ENCODE measurements around the gene RBM34.

The RBM34 gene

GRCh38 chr1:235151033-235151432 lies 10.0 kb downstream of the RBM34 start:
- no peak for DNase-seq

- no peak for DNase-seq
Observed at GRCh38 chr1:235149824-235150223, 11.2 kb downstream of the RBM34 start.

- DNase-seq, result no peak
Observed at GRCh38 chr1:235147269-235147668, 13.8 kb downstream of the RBM34 start.

- no peak for DNase-seq
Observed at GRCh38 chr1:235145639-235146038, 15.4 kb downstream of the RBM34 start.

- no peak for DNase-seq
Observed at GRCh38 chr1:235142991-235143390, 18.1 kb downstream of the RBM34 start.

GRCh38 chr1:235139315-235139714 lies 21.7 kb downstream of the RBM34 start:
- no peak for DNase-seq

GRCh38 chr1:235138821-235139220 lies 22.2 kb downstream of the RBM34 start:
- no peak for DNase-seq

- DNase-seq, result no peak
Observed at GRCh38 chr1:235136111-235136510, 24.9 kb downstream of the RBM34 start.

- DNase-seq, result no peak
Observed at GRCh38 chr1:235134171-235134570, 26.9 kb downstream of the RBM34 start.

- DNase-seq, result no peak
Observed at GRCh38 chr1:235133086-235133485, 28.0 kb downstream of the RBM34 start.

- no peak for DNase-seq
Observed at GRCh38 chr1:235131961-235132360, 29.1 kb downstream of the RBM34 start.

GRCh38 chr1:235130766-235131270 lies 30.2 kb downstream of the RBM34 start:
- DNase-seq, result no peak

- no peak for DNase-seq
Observed at GRCh38 chr1:235129774-235130570, 31.1 kb downstream of the RBM34 start.

GRCh38 chr1:235128456-235129328 lies 32.4 kb downstream of the RBM34 start, which contains the start of gene TOMM20:
TOMM20 (minus strand) TSS chr1:235128837; CDS start chr1:235128715, 122 bp downstream.
- peak; percentile 87 for DNase-seq

- no peak for DNase-seq
Observed at GRCh38 chr1:235127732-235128455, 33.2 kb downstream of the RBM34 start.

- no peak for DNase-seq
Observed at GRCh38 chr1:235127203-235127602, 33.8 kb downstream of the RBM34 start.

GRCh38 chr1:235124665-235125064 lies 36.4 kb downstream of the RBM34 start:
- DNase-seq, result no peak

- DNase-seq, result no peak
Observed at GRCh38 chr1:235124111-235124510, 36.9 kb downstream of the RBM34 start.

- no peak for DNase-seq
Observed at GRCh38 chr1:235122348-235122747, 38.7 kb downstream of the RBM34 start.

GRCh38 chr1:235113183-235113917 lies 47.7 kb downstream of the RBM34 start:
- DNase-seq, result no peak

- no peak for DNase-seq
Observed at GRCh38 chr1:235112297-235113182, 48.5 kb downstream of the RBM34 start.

Data from T-helper 9 cell (primary cell).